ENCODE measurements around the gene ATG9B. TPM values are rescaled to one million over a fixed set of nuclear protein-coding genes. Genes with fewer than 3 reads are reported as not detected.

Gene ATG9B
- total RNA-seq, 4 donors from 2014 or later: 27.0 to 195 (median 122) TPM

DNA sequence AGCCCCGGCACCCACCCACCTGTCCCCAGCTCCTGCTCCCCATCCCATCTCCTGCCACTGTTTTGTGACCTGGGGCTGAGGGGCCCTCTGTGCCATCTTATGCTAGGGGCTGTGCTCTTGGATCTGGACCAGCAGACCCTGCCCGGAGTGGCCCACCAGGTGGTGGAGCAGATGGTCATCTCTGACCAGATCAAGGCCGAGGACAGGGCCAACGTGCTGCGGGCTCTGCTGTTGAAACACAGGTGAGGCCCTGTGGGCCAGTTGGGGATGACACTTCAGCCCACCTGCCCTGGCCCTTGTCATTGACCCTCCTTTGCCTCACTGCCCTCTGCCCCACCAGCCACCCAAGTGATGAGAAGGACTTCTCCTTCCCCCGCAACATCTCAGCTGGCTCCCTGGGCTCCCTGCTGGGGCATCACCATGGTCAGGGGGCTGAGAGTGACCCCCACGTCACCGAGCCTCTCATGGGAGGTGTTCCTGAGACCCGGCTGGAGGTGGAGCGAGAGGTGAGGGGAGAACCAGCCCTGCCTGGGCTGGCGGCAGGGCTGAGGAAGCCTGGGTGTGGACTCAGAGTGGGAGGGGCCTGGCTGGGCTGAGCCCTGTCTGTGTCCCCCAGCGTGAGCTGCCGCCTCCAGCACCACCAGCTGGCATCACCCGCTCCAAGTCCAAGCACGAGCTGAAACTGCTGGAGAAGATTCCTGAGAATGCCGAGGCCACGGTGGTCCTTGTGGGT is 45.7 kb upstream of the ATG9B start:
- no peak for DNase-seq (ENCODE audit: low spot score in 2 of 2)
- H3K4me1 ChIP-seq: no peaks in the 10 kb centered on the region
- no peaks in the 10 kb centered on the region for H3K27me3 ChIP-seq
- no peaks in the 10 kb centered on the region for H3K9me3 ChIP-seq
- H3K27ac ChIP-seq: no peak overlapping the region
- TF ChIP-seq, protein P1, sequence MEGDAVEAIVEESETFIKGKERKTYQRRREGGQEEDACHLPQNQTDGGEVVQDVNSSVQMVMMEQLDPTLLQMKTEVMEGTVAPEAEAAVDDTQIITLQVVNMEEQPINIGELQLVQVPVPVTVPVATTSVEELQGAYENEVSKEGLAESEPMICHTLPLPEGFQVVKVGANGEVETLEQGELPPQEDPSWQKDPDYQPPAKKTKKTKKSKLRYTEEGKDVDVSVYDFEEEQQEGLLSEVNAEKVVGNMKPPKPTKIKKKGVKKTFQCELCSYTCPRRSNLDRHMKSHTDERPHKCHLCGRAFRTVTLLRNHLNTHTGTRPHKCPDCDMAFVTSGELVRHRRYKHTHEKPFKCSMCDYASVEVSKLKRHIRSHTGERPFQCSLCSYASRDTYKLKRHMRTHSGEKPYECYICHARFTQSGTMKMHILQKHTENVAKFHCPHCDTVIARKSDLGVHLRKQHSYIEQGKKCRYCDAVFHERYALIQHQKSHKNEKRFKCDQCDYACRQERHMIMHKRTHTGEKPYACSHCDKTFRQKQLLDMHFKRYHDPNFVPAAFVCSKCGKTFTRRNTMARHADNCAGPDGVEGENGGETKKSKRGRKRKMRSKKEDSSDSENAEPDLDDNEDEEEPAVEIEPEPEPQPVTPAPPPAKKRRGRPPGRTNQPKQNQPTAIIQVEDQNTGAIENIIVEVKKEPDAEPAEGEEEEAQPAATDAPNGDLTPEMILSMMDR (IDR thresholded peaks at IDR 0.05): no peak
- TF ChIP-seq EP300 (IDR thresholded peaks at IDR 0.05) (no peak), POLR2A (IDR thresholded peaks at IDR 0.05) (no peak), POLR2AphosphoS5 (IDR thresholded peaks at IDR 0.05) (no peak)
- no peak overlapping the region for H3K4me3 ChIP-seq
- 89% methylated on average over 10 of the region's 17 CpGs for WGBS
- peaks cover 99% of the 10 kb centered on the region for H3K36me3 ChIP-seq

DNA sequence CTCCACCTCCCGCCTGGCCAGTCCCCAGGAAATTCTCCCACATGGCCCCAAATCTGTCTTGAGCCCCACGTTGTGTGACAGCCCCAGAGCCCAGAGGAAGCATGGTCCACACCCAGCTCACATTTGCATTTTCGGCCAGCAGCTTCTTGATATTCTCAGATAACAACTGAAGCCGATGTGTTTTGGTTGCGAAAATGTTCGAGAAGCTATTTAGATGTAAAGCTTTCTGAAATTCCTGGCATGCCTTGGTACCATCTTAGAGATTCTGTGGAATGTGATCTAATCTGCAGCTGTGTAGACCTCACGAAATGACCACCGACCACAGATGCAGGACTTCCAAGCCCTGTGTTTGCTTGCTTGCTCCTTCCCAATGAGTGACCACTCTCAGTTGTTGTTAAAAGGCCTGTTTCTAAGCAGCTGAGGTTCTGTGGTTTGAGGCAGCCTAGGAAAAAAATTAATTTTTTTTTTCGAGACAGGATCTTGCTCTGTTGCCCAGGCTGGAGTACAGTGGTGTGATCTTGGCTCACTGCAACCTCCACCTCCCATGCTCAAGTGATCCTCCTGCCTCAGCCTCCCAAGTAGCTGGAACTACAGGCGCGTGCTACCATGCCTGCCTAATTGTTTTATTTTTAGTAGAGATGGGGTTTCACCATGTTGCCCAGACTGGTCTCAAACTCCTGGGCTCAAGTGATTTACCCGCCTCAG is 43.9 kb upstream of the ATG9B start:
- WGBS: 83% methylated on average over 12 of the region's 12 CpGs
- Histone ChIP-seq H3K9me3 (no peaks in the 10 kb centered on the region), H3K36me3 (peaks cover 94% of the 10 kb centered on the region), H3K4me3 (no peak overlapping the region), H3K4me1 (peaks cover 6% of the 10 kb centered on the region), H3K27ac (no peak overlapping the region), H3K27me3 (no peaks in the 10 kb centered on the region)
- TF ChIP-seq, protein P1 (IDR thresholded peaks at IDR 0.05): no peak
- TF ChIP-seq POLR2A (IDR thresholded peaks at IDR 0.05): no peak
- TF ChIP-seq EP300 (IDR thresholded peaks at IDR 0.05): no peak
- TF ChIP-seq POLR2AphosphoS5 (IDR thresholded peaks at IDR 0.05): no peak
- DNase-seq (ENCODE audit: low spot score in 2 of 2): no peak

DNA sequence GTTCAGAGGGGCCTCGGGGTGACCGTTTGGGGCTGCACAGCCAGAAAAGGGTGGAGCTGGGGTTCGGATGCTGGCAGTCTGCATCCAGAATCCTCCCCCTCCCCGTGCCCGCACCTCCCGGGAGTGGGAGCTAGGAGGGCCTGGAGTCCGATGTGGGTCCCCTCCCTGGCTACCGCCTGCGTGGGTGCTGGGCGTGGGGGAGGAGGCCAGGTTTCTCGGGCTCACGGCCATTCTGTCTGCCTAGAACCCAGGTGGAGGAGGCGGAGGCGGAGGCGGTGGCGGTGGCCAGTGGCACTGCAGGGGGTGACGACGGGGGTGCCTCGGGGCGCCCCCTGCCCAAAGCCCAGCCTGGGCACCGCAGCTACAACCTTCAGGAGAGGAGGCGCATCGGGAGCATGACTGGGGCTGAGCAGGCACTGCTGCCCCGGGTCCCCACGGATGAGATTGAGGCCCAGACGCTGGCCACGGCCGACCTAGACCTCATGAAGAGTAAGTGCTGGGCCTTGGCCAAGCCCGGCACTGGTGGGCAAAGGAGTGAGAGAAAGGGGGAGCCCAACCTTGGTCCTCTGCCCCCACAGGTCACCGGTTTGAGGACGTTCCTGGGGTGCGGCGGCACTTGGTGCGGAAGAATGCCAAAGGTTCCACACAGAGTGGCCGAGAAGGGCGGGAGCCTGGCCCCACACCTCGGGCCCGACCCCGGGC is 42.1 kb upstream of the ATG9B start:
- Histone ChIP-seq H3K27ac (no peak overlapping the region), H3K4me1 (peaks cover 24% of the 10 kb centered on the region), H3K36me3 (peaks cover 83% of the 10 kb centered on the region), H3K4me3 (no peak overlapping the region), H3K9me3 (no peaks in the 10 kb centered on the region), H3K27me3 (no peaks in the 10 kb centered on the region)
- TF ChIP-seq POLR2AphosphoS5 (IDR thresholded peaks at IDR 0.05) (no peak), POLR2A (IDR thresholded peaks at IDR 0.05) (no peak), EP300 (IDR thresholded peaks at IDR 0.05) (no peak)
- TF ChIP-seq, protein P1 (IDR thresholded peaks at IDR 0.05): no peak
- 86% methylated on average over 26 of the region's 39 CpGs for WGBS
- no peak for DNase-seq (ENCODE audit: low spot score in 2 of 2)

DNA sequence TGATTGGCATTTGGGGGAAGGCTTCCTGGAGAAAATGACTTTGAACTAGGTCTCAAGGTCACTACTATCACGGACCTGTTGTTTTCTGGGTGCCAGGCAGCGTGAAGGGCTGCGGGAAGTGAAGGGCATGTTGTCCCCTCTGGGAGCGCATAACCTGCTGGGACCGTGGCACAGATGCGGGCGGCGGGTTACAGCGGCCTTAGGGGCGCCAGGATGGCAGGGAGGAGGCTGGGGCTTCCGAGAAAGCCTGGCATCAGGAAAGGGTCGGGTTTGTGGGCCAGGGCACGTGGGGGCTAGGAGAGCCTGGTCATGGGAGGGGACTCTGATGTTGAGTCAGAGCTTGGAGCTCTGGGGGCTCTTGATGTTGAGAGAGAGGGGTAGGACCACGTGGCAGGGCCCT is 41.2 kb upstream of the ATG9B start:
- DNase-seq (ENCODE audit: low spot score in 2 of 2): no peak
- no peak overlapping the region for H3K27ac ChIP-seq
- WGBS: 93% methylated on average over 14 of the region's 14 CpGs

More for the DNA sequence above, 41.2 kb upstream of the ATG9B start:
- Histone ChIP-seq H3K4me3 (no peak overlapping the region), H3K36me3 (peaks cover 74% of the 10 kb centered on the region), H3K4me1 (peaks cover 33% of the 10 kb centered on the region), H3K9me3 (no peaks in the 10 kb centered on the region), H3K27me3 (no peaks in the 10 kb centered on the region)
- no peak for TF ChIP-seq EP300 (IDR thresholded peaks at IDR 0.05)
- TF ChIP-seq POLR2AphosphoS5 (IDR thresholded peaks at IDR 0.05): no peak
- TF ChIP-seq, protein P1 (IDR thresholded peaks at IDR 0.05): no peak

All from suprapubic skin (tissue), 4 donors.